Left ventricle myocardium inferior (tissue), 1 donor: ENCODE results near the gene MAFB. TPM values are rescaled to one million over a fixed set of nuclear protein-coding genes. Genes with fewer than 3 reads are reported as not detected.

Experiments used
- DNase-seq: peaks from one replicate; pipeline ENCODE4 v3.0.0-alpha.2; 2020
- H3K27ac ChIP-seq: fragments of 200-600 bp; replicated peaks from 2 replicates; pipeline ENCODE4 v1.8.0; 2021
- H3K27me3 ChIP-seq: fragments of 200-600 bp; 2 replicates; pipeline ENCODE4 v1.8.0; 2021; ENCODE audit warnings: low read depth
- H3K36me3 ChIP-seq: fragments of 200-600 bp; 2 replicates; pipeline ENCODE4 v1.8.0; 2021
- H3K4me1 ChIP-seq: fragments of 200-600 bp; 2 replicates; pipeline ENCODE4 v1.8.0; 2021
- H3K4me3 ChIP-seq: fragments of 200-600 bp; 2 replicates; pipeline ENCODE4 v1.8.0; 2021; ENCODE audit warnings: mild to moderate bottlenecking, moderate library complexity
- H3K9me3 ChIP-seq: fragments of 200-600 bp; replicated peaks from 2 replicates; pipeline ENCODE4 v1.8.0; 2021
- CTCF ChIP-seq: fragments of 200-600 bp; IDR thresholded peaks from 2 replicates; pipeline ENCODE4 v1.8.0; 2021; ENCODE audit warnings: antibody characterized with exemption, mild to moderate bottlenecking, borderline replicate concordance
- intact Hi-C: fragments of 100-400 bp; cut with micrococcal nuclease; formaldehyde crosslinking; loops from one replicate; pipeline ENCODE4 v1.11.0; 2022
- total RNA-seq: library from RNA; stranded (reverse); fragmentation: NEBNext Ultra II Directional; extraction: Animal tissue kit (Norgen Biotek cat#: 25700); gene quantifications from one replicate; pipeline ENCODE4 v1.2.1, GENCODE V29; 2021
- donor health status: DM: no; HTN: yes; CAD: no; lungs with severe emphysema.

MAFB gene
- total RNA-seq, 1 donor from 2014 or later = 10.2 TPM

- Histone ChIP-seq H3K36me3 (no peaks in the 10 kb centered on the region), H3K4me3 (no peak overlapping the region), H3K27me3 (no peaks in the 10 kb centered on the region), H3K27ac (peak overlapping the region; percentile 40), H3K4me1 (peaks cover 13% of the 10 kb centered on the region), H3K9me3 (no peaks in the 10 kb centered on the region)
- intact Hi-C loops = no loop called here
- peak; percentile 34 for DNase-seq
- no peak for TF ChIP-seq CTCF
Observed at GRCh38 chr20:40657526-40657925, 31.5 kb downstream of the MAFB start.

- intact Hi-C loops = no loop called here
- H3K27ac ChIP-seq = peak overlapping the region; percentile 21
- no peaks in the 10 kb centered on the region for H3K36me3 ChIP-seq
- DNase-seq = no peak
- no peak for TF ChIP-seq CTCF
- H3K4me3 ChIP-seq = no peak overlapping the region
- H3K27me3 ChIP-seq = no peaks in the 10 kb centered on the region
- H3K9me3 ChIP-seq = no peaks in the 10 kb centered on the region
- peaks cover 13% of the 10 kb centered on the region for H3K4me1 ChIP-seq
Observed at GRCh38 chr20:40655451-40655850, 33.6 kb downstream of the MAFB start.

- Histone ChIP-seq H3K9me3 (no peaks in the 10 kb centered on the region), H3K4me1 (peaks cover 13% of the 10 kb centered on the region), H3K27ac (peak overlapping the region; percentile 56), H3K36me3 (no peaks in the 10 kb centered on the region), H3K4me3 (no peak overlapping the region), H3K27me3 (peaks cover under 1% of the 10 kb centered on the region)
- no peak for TF ChIP-seq CTCF
- peak; percentile 53 for DNase-seq
- intact Hi-C loops = no loop called here
Observed at GRCh38 chr20:40654876-40655275, 34.2 kb downstream of the MAFB start.

- H3K9me3 ChIP-seq = no peaks in the 10 kb centered on the region
- H3K27me3 ChIP-seq = peaks cover 13% of the 10 kb centered on the region
- peaks cover 13% of the 10 kb centered on the region for H3K4me1 ChIP-seq
- intact Hi-C loops = no loop called here
- no peak for TF ChIP-seq CTCF
- no peak overlapping the region for H3K4me3 ChIP-seq
- DNase-seq = no peak
- H3K36me3 ChIP-seq = no peaks in the 10 kb centered on the region
- no peak overlapping the region for H3K27ac ChIP-seq
Observed at GRCh38 chr20:40652441-40652987, 36.5 kb downstream of the MAFB start.

- Histone ChIP-seq H3K4me1 (peaks cover 17% of the 10 kb centered on the region), H3K36me3 (no peaks in the 10 kb centered on the region), H3K9me3 (no peaks in the 10 kb centered on the region), H3K27me3 (peaks cover 25% of the 10 kb centered on the region), H3K4me3 (no peak overlapping the region), H3K27ac (no peak overlapping the region)
- intact Hi-C loops = no loop called here
- DNase-seq = no peak
- TF ChIP-seq CTCF = no peak
Observed at GRCh38 chr20:40651151-40651550, 37.9 kb downstream of the MAFB start.
